T-helper 1 cell treated with Interleukin-12 subunit alpha and Interleukin-12 subunit beta and Interleukin-4 antibody, amounts not matched to agents 30 μg/mL and 1 μg/mL, for 36 hours (primary cell): ENCODE measurements around the gene TMEM221.

Source experiments
- H3K27ac Mint-ChIP-seq: one replicate; pipeline ENCODE4 v1.8.0; 2021; ENCODE audit warnings: mild to moderate bottlenecking, mixed read lengths
- H3K27me3 Mint-ChIP-seq: one replicate; pipeline ENCODE4 v1.8.0; 2021; ENCODE audit warnings: low read depth, mixed read lengths
- H3K36me3 Mint-ChIP-seq: one replicate; pipeline ENCODE4 v1.8.0; 2021; ENCODE audit warnings: low read depth, mixed read lengths
- H3K4me1 Mint-ChIP-seq: one replicate; pipeline ENCODE4 v1.8.0; 2021; ENCODE audit warnings: low read depth, mixed read lengths
- H3K4me3 Mint-ChIP-seq: one replicate; pipeline ENCODE4 v1.8.0; 2021; ENCODE audit warnings: mild to moderate bottlenecking, moderate library complexity, mixed read lengths
- H3K9me3 Mint-ChIP-seq: one replicate; pipeline ENCODE4 v1.8.0; 2021; ENCODE audit warnings: mixed read lengths

TMEM221 gene

GRCh38 chr19:17411801-17412200 is 36.7 kb downstream of the TMEM221 start:
- Mint-ChIP-seq H3K4me1 (peaks cover 16% of the 10 kb centered on the region), H3K4me3 (no peak overlapping the region), H3K9me3 (no peaks in the 10 kb centered on the region), H3K36me3 (peaks cover 30% of the 10 kb centered on the region), H3K27me3 (no peaks in the 10 kb centered on the region), H3K27ac (no peak overlapping the region)

DNA sequence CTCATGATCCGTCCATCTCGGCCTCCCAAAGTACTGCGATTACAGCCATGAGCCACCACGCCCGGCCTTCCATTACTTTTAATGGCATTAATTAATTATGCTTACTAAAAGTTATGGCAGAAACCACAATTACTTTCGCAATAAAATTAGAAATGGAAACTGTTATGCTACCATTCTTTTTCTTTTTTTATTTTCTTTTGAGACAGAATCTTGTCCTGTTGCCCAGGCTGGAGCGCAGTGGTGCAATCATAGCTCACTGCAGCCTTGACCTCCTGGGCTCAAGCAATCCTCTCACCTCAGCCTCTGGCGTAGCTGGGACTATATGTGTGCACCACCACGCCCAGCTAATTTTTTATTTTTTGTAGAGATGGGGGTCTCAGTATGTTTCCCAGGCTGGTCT is 38.5 kb downstream of the TMEM221 start:
- Mint-ChIP-seq H3K9me3 (no peaks in the 10 kb centered on the region), H3K27ac (no peak overlapping the region), H3K4me1 (peaks cover 28% of the 10 kb centered on the region), H3K36me3 (peaks cover 22% of the 10 kb centered on the region), H3K4me3 (peak overlapping the region; percentile 31), H3K27me3 (no peaks in the 10 kb centered on the region)

GRCh38 chr19:17406887-17407196 is 41.6 kb downstream of the TMEM221 start:
- Mint-ChIP-seq H3K27me3 (no peaks in the 10 kb centered on the region), H3K9me3 (no peaks in the 10 kb centered on the region), H3K36me3 (peaks cover 20% of the 10 kb centered on the region), H3K27ac (peak overlapping the region; percentile 74), H3K4me3 (peak overlapping the region; percentile 88), H3K4me1 (peaks cover 33% of the 10 kb centered on the region)

DNA sequence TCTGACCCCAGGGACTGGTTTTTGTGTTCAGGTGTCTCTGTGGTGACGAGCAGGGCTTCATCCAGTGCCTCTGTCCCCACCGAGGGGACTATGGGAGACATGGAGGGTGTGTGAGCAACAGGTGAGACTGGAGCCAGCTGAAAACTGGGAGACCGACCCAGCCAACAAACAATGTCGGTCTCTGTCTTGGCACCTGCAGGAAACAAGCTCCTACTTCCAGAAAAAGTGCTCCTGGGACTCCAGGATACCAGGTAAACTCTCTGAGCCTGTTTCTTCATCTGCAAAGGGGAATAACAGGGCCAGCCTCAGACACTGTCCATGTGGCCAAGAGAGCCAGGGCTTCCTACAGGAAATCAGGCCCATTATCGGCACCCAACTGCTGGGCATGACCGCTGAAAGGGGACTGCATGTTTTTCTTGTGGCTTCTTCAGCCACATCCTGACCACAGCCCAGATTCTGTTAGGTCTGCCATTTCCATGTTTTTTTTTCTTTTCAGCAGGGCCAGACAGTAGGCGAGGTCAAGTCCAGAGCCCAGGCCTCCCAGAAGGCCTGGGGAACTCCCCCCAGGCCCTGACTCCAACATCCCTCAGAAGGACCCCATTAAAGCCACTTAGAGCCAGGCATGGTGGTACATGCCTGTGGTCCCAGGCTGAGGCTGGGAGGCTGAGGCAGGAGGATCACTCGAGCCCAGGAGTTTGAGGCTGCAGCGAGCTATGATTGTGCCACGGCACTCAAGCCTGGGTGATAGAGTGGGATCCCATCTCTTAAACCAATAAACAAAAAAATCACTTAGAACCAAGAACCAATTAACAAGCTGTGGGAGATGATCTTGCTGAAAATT is 42.2 kb downstream of the TMEM221 start:
- H3K27ac Mint-ChIP-seq = peak overlapping the region; percentile 74
- peaks cover 36% of the 10 kb centered on the region for H3K4me1 Mint-ChIP-seq
- H3K36me3 Mint-ChIP-seq = peaks cover 20% of the 10 kb centered on the region
- H3K27me3 Mint-ChIP-seq = no peaks in the 10 kb centered on the region
- H3K4me3 Mint-ChIP-seq = peak overlapping the region; percentile 88
- H3K9me3 Mint-ChIP-seq = no peaks in the 10 kb centered on the region

DNA sequence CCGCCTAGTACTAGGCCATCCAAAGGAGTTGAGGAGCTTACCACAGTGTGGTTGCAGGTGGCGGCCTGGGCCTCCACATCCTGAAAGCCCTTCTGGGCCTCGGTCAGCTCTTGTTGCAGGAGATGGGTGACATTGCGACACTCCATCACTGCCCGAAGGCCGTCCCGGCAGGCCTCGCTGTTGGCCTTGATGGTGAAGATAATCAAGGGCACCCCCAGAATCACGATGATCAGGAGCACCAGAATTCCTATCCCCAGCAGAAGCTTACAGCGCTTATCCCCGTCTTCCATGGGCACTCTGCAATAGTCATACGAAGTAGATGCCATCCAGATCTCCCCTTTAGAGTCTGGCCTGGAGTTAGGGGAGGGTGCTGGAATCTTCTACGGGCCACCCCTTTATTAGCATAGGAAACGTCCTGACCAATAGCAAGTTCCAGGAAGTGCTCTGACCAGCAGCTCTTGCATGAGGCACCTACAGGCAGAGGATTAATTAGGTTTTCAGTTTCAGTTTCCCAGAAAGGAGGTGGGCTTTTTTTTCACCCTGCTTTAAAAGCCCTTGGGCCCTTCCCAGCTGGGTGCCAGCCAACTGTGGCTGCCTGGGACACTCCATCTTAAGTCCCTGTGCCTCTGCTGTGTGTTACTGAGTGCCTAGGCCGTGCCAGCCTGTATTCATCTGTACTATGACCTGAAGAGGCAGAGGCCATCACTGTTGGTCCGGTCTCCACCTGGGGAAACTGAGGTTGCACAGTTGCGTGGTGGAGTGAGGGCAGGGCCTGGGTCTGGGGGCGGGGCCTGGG is 43.0 kb downstream of the TMEM221 start, which contains the start of gene BST2:
TSS of gene BST2 (minus strand) at position 381 of the 796 bp plus-strand sequence. CDS start at position 326, 55 bp downstream.
- Mint-ChIP-seq H3K4me1 (peaks cover 36% of the 10 kb centered on the region), H3K4me3 (peak within 1 kb of the TSS; percentile 88), H3K36me3 (peaks cover 21% of the 10 kb centered on the region), H3K9me3 (no peaks in the 10 kb centered on the region), H3K27ac (peak within 1 kb of the TSS; percentile 91), H3K27me3 (no peaks in the 10 kb centered on the region)

- Mint-ChIP-seq H3K27ac (peak overlapping the region; percentile 91), H3K4me1 (peaks cover 36% of the 10 kb centered on the region), H3K27me3 (no peaks in the 10 kb centered on the region), H3K9me3 (no peaks in the 10 kb centered on the region), H3K4me3 (peak overlapping the region; percentile 88), H3K36me3 (peaks cover 21% of the 10 kb centered on the region)
These were observed 43.7 kb downstream of the TMEM221 start for GRCh38 chr19:17404621-17405249.

DNA sequence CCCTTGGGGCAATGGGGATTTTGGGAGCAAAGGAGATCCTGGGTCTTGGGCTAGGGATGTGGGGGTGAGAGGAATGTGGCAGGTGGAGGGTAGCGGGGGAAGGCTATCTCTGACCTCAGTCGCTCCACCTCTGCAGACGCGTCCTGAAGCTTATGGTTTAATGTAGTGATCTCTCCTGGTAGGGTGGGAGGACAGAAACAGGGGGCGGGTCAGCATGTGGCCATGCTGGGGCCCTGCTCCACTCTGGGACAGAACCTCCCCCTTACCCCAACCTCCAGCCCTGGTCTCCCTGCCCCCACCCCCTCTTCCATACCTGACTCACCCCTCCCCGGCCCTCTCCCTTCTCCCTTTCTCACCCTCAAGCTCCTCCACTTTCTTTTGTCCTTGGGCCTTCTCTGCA is 44.5 kb downstream of the TMEM221 start:
- peaks cover 36% of the 10 kb centered on the region for H3K4me1 Mint-ChIP-seq

DNA sequence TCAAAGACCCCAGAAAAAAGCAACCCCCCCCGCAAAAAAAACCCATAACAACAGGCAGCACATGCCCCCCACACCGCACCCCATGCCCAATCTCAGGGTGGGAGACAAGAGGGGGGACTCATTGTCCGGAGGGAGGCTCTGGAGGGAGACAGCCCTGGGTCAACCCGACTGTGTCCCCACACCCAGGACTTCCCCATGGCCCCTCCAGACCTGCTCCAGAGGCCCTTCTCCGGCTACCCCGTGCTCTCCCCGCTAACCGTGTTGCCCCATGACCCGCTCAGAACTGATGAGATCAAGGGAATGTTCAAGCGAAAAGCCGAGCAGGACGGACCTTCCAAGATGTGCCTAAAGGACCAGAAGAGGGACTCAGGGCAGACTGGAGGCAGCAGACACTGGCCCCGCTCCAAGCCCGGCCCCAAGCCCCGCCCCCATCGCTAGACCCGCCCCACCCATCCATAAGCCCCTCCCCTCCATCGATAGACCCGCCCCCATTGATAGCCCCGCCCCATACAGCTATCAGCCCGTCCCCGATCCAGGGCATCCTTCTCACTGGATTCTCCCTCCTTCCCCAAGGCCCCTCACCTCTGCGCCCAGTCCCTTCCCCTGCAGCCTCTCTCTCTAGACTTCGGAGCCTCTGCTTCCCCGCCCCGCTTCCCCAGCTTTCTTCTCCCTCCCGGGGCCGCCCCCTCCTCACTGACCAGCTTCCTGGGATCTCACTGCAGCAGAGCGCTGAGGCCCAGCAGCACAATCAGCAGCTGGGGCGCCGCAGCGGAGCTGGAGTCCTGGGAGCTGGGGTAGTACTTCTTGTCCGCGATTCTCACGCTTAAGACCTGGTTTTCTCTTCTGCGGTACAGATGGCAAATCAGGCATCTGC is 45.2 kb downstream of the TMEM221 start:
- Mint-ChIP-seq H3K27me3 (no peaks in the 10 kb centered on the region), H3K27ac (peak overlapping the region; percentile 83), H3K9me3 (no peaks in the 10 kb centered on the region), H3K4me1 (peaks cover 36% of the 10 kb centered on the region), H3K4me3 (peak overlapping the region; percentile 88), H3K36me3 (peaks cover 22% of the 10 kb centered on the region)

More for the DNA sequence above, 44.5 kb downstream of the TMEM221 start:
- H3K27me3 Mint-ChIP-seq = no peaks in the 10 kb centered on the region
- peak overlapping the region; percentile 91 for H3K27ac Mint-ChIP-seq
- H3K36me3 Mint-ChIP-seq = peaks cover 21% of the 10 kb centered on the region
- H3K9me3 Mint-ChIP-seq = no peaks in the 10 kb centered on the region
- H3K4me3 Mint-ChIP-seq = peak overlapping the region; percentile 88

- Mint-ChIP-seq H3K9me3 (no peaks in the 10 kb centered on the region), H3K4me1 (peaks cover 25% of the 10 kb centered on the region), H3K36me3 (peaks cover 24% of the 10 kb centered on the region), H3K4me3 (no peak overlapping the region), H3K27me3 (no peaks in the 10 kb centered on the region), H3K27ac (no peak overlapping the region)
These were observed 46.8 kb downstream of the TMEM221 start for GRCh38 chr19:17401628-17402027.

GRCh38 chr19:17398902-17399527 is 49.5 kb downstream of the TMEM221 start:
- peak overlapping the region; percentile 36 for H3K27ac Mint-ChIP-seq
- H3K36me3 Mint-ChIP-seq = peaks cover 22% of the 10 kb centered on the region
- H3K27me3 Mint-ChIP-seq = no peaks in the 10 kb centered on the region
- peaks cover 15% of the 10 kb centered on the region for H3K4me1 Mint-ChIP-seq
- H3K4me3 Mint-ChIP-seq = no peak overlapping the region
- no peaks in the 10 kb centered on the region for H3K9me3 Mint-ChIP-seq

GRCh38 chr19:17394891-17395415 is 53.5 kb downstream of the TMEM221 start:
- H3K4me3 Mint-ChIP-seq = no peak overlapping the region
- peak overlapping the region; percentile 82 for H3K27ac Mint-ChIP-seq
- H3K9me3 Mint-ChIP-seq = no peaks in the 10 kb centered on the region
- H3K27me3 Mint-ChIP-seq = peaks cover 12% of the 10 kb centered on the region
- H3K4me1 Mint-ChIP-seq = peaks cover 15% of the 10 kb centered on the region
- peaks cover 8% of the 10 kb centered on the region for H3K36me3 Mint-ChIP-seq

DNA sequence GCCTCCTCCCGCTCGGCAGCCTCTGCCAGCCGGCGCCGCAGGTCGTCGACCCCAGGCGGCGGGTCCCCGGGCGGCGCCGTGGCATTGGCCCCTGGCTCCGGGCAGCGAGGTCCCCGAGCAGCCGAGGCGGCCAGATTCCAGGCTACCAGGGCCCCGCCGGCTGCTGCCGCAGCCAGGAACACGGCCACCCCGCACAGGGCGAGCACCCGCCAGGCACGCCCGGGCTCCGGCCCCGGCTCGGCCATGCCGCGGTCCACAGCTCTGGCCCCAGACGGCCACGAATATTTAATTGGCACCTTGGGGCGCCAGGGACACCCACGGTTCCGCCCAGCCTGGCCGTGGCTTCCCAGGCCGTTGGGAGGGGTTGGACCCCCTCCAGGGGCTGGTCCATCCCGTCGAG is 54.6 kb downstream of the TMEM221 start, which contains the start of gene CCDC194:
TSS of gene CCDC194 (minus strand) at position 283 of the 400 bp plus-strand sequence. CDS start at position 245, 38 bp downstream.
- H3K9me3 Mint-ChIP-seq = no peaks in the 10 kb centered on the region
- H3K4me1 Mint-ChIP-seq = peaks cover 15% of the 10 kb centered on the region
- H3K27me3 Mint-ChIP-seq = peaks cover 21% of the 10 kb centered on the region
- H3K36me3 Mint-ChIP-seq = peaks cover 8% of the 10 kb centered on the region
- H3K27ac Mint-ChIP-seq = peak within 1 kb of the TSS; percentile 82
- no peak within 1 kb of the TSS for H3K4me3 Mint-ChIP-seq

DNA sequence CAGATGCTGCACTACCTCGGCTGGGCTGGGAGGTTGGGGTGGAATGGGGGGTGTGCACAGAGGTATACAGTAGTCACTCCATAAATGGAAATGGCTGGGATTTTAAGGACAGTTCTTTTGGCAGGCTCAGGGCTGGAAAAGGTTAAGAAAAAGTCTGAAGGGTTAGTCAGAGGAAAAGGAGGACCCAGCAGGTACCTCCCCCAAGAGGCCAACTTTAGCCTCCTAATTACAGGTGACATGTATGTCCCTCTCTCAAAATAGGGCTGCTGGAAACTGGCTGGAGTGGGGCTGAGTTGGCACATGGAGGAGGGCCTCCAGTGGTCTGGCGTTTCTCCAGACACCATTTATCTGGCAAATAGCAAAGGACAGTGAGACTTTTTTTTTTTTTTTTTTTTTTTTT is 55.5 kb downstream of the TMEM221 start:
- Mint-ChIP-seq H3K27me3 (peaks cover 23% of the 10 kb centered on the region), H3K9me3 (no peaks in the 10 kb centered on the region), H3K4me3 (no peak overlapping the region), H3K36me3 (peaks cover 6% of the 10 kb centered on the region), H3K4me1 (peaks cover 15% of the 10 kb centered on the region), H3K27ac (no peak overlapping the region)
